Central memory CD4-positive, alpha-beta T cell (primary cell): ENCODE results near the gene CYGB.

Experiments used
- DNase-seq: peaks from one replicate; pipeline ENCODE4 v3.0.0; 2022

CYGB gene

DNA sequence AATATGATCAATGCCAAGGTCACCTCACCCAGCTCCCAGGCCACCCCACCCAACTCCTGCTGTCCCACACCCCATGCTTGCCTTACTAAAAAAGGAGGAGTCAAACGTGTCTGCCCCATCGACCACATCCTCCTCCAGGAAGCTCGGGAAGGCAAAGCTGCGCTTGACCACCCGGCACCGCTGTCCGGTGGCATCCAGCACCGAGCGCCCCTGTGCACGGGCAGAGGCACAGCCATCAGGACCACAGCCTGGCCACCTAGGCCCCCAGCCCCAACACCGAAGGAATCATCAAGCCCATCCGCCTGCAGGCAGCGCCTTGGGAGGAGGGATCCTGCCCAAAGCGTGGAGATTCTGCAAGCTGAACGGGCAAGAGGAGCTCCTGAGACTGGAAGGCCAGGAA, 59.9 kb downstream of the CYGB start:
- DNase-seq = no peak
